GM18873 (cell line): ENCODE measurements around the gene EMX1.

ENCODE experiments used
- ATAC-seq: cut with Tn5 transposase; IDR thresholded peaks from one replicate; pipeline ENCODE4 v1.9.1; 2021; ENCODE audit warnings: mild to moderate bottlenecking, moderate library complexity, moderate number of reproducible peaks; ENCODE audit not compliant: unreplicated experiment, low FRiP score

Gene EMX1

DNA sequence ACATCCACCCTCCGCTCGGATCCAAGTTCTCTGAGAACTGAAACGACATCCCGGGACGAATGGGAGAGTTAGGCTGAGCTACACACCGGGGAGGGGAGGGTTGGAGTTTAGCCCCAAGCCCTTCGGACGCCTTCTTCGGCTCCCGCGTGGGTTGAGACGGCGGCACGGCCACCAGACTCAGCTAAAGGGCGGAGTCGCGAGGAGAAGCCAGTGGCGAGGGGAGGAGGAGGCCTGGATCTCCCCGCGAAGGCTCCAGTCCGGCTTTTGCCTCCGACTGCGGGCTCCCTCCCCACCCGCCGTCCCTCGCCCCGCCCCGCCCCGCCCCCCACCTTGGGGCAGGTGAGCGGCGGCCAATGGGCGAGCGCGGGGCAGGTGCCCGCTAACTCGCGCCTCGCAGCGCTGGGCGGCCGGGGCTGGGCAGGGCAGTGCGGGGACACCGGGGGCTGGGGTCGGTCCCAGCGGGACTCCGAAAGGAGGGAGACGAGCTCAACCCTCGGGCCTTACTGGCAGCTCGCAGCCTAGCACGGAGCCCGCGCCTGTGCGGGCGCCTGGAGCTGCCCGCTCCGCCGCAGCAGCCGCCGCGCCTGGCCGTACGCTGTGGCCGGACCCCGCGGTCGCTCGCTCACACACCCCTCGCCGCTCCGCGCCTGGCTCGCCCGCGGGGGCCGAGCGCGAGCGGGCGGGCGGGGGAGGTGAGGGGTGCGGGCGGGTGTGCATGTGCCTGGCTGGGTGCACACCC lies at the start of gene EMX1:
Gene EMX1, plus strand, starts transcription at position 382 of the 739 bp plus-strand sequence. Its CDS starts 334 bp downstream, at position 716.
- no peak for ATAC-seq

DNA sequence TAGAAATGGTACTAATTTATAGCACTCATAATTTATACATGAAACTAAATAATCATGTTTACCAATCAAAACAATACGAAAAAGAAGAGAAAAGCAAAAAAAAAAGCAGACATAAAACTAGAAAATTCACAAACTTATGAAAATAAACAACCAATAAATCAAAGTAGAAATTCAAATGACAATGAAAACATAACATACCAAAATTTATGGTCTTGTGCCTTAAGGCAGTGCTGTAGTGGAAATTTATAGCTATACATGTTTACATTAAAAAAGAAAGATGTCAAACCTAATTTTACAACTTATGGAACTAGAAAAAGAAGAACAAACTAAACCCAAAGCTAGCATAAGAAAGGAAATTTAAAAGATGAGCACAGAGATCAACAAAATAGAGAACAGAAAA lies 46.3 kb upstream of the EMX1 start:
- no peak for ATAC-seq

DNA sequence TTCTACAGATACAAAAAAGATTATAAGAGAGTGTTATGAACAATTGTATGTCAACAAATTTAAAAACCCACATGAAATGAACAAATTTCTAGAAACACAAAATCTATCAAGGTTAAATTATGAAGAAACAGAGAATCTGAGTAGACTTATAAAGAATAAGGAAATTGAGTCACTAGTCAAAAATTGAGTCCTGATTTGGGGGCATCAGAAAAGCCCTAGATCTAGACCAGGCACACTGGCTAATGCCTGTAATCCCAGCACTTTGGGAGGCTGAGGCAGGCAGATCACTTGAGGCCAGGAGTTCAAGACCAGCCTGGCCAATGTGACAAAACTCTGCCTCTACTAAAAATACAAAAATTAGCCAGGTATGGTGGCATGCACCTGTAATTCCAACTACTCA lies 45.4 kb upstream of the EMX1 start:
- no peak for ATAC-seq

DNA sequence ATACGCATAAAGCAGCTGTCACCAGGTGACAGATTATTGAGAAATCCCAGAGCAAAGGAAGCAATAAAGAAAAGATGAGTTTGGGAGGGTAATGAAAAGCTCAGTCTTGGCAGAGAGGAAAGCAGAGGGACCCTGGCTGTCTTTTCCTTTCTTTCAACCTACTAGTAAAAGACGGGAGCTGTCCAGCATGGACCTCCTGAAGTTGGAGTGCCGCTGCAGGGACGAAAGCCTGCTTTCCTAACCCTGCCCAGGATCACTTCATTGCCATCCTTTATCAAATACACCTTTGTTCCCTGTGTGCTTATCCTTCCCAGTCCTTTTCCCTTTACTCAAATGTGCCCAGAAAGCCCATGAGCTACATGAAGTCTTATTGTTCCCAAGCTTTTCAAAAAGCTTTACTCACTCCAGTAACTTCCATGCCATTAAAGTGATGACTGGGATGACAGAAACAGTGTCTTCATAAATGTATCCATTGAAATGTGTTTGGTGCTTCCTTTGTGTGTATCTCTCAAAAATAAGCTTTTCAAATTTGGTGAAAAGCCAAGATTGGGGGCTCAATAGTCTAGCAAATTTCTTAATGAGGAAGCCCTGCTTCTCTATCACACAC lies 33.9 kb upstream of the EMX1 start:
- ATAC-seq, result no peak

DNA sequence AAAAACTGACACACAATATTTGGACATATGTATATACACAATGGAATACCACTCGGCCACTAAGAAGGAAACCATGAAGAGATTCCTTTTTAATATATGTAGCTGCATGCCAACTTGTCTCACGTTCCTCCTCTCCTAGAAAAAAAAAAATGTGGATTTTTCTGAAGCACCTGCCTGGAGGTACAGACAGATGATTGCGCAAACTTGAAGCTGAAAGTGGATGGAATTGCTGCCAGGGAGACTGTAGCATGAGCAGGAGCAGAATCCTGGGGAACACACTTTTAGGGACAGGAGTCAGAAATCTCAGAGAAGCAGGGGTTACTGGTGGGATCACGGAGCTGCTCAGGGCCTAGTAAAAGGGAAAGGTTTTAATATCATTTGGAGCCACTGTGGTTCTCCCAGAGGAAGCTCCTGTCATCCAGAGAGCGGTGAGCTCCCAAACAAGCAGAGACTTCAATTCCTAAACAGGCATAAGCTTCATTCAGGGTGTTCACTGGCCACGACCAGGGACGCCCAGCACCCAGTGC lies 30.8 kb upstream of the EMX1 start:
- no peak for ATAC-seq

DNA sequence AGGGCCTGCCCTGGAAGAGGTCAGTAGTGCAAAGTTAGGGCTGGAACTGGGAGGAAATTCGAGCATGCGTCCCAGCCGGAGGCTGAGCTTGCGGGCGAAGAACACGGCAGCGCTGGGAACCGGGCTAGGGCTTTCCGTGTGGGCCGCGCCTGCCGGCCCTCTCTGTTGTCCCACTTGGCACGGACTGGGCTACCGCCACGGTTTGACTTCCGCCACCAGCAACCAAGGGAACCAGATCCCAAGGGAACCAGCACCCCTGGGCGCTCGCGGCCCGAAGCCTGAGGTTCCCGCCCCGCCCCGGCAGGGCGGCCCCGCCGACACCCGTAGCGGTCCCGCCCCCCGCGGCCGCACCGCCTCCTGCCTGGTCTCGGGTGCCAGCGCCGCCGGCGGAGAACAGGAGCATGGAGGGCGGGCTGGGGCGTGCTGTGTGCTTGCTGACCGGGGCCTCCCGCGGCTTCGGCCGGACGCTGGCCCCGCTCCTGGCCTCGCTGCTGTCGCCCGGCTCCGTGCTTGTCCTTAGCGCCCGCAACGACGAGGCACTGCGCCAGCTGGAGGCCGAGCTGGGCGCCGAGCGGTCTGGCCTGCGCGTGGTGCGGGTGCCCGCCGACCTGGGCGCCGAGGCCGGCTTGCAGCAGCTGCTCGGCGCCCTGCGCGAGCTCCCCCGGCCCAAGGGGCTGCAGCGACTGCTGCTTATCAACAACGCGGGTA lies 30.1 kb upstream of the EMX1 start, which contains the start of gene SPR:
Gene SPR, plus strand, starts transcription at position 377 of the 708 bp plus-strand sequence. Its CDS starts 25 bp downstream, at position 402.
- peak; percentile 63 for ATAC-seq

DNA sequence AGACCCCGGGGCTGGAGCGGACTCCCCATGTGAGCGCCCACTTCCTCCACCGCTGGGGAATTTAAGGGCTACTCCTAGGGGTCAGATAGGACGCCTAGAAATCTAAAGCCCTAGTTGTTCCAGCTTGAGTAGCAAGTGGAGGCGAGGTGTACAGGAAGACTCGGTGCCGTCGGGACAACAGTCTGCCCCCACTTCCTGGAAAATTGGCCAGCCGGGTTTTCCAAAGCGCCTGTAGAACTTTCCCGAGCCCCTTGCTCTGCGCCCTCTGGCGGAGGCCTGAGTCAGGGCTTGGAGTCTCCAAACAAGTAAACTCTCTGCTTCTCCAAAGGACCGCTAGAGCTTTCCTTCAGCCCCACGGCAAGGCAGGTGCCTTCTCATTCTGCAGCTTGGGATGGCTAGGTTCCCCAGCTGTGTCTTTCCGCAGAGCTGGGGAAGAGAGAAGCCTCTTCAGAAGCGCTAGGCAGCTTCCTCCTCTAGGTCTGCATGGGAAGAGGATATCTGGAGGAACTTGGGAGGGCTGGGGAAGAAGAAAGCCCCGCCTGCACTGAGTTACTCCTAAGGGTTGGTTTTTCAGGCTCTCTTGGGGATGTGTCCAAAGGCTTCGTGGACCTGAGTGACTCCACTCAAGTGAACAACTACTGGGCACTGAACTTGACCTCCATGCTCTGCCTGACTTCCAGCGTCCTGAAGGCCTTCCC lies 29.4 kb upstream of the EMX1 start:
- ATAC-seq, result peak; percentile 21

DNA sequence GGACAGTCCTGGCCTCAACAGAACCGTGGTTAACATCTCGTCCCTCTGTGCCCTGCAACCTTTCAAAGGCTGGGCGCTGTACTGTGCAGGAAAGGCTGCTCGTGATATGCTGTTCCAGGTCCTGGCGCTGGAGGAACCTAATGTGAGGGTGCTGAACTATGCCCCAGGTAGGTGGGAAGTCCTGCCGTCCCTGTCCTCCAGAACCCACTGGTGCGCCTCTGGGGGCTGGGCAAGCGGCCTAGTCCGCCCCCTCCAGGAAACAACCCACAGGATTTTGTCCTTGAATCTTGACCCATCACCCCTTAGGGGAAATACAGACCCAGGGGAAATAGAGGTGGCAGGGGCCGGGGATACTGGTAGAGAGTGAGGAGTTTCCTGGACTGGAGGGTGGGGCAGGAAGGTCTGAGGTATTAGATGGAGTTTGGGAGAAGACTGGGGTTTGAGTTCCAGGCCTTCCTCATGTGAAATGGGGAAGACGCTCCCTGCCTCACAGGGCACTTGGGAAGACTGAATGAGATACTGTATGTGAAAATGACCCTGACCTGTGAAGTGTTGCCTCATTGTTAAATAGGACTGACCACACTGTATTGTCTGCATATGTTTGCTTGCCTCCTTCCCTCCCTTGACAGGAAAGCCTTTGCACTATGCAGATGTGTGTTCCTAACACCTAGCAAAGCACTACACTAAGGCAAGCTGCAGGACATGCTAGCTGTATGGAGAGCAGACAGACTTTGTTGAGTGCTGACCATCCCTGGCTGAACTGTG lies 28.7 kb upstream of the EMX1 start:
- ATAC-seq, result no peak

DNA sequence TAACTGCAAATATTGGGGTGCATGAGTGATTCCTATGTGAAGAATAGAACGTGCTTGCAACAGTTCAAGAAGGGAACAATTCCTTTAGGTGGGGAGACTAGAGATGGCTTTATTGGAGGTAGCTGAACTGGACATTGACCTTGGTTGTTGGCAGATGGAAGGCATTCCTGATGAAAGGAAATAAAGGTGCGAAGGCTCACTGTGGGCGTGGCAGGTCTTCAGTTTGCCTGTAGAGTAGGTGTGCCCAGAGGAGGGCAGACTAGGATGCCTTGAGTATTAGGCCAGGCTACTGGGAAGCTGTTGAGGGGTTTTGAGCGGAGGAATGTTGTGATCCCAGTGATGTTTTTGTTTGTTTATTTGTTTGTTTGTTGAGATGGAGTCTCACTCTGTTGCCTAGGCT lies 27.3 kb upstream of the EMX1 start:
- ATAC-seq, result no peak

DNA sequence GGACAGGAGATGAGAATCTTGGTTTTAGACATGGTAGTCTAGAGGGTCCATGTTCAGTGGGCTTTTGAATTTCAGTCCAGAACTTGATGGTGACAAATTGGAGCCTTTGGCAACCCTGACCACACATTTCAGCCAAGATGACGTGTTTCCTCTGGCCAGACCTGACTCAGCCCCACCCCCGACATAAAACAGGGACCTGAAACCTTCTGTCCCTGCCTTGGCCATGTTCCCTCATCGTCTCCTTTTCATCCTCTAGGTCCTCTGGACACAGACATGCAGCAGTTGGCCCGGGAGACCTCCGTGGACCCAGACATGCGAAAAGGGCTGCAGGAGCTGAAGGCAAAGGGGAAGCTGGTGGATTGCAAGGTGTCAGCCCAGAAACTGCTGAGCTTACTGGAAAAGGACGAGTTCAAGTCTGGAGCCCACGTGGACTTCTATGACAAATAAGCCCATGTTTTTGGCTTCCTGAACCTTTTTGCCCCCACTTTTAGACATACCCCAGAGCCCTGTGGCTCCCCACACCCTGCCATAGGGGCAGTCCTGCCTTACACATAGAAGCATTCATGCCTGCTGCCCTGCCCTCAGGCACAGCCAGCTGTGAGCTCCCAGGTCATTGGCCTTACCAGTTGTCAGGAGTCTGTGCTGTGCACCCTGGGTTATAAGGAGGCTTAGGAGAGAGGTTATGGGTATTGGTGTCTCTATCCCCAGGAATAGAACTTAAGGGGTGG lies 26.1 kb upstream of the EMX1 start:
- ATAC-seq, result no peak

DNA sequence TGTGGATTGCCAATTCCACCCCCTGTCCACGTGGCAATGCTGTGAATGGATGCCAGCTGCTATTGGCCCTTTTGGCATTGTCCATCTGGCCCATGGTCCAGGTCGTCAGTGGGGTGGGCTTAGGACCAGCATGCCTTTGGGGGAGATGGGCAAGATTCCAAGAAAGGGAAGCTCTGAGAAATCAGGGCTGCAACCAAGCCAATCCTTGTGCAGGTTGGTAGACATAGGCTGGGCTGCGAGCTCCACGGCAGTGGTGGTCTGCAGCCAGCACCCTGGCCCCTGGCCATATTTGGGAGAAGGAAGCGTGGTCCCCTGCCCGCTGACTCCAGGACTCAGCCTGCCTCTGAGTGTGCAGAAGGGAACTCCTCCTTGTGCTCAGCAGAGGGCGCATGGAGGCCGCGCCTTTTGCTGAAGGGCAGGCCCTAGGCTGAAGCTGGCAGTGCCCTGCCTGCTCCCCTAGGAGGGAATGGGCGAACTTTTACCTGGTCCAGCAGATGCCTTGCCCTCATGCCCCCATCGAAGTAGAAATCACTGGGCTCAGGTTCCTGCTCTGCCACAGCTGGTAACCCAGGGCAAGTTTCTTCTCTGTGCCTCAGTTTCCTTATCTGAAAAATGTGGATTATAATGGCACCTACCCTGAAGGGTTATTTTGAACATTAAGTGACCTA lies 24.7 kb upstream of the EMX1 start:
- peak; percentile 54 for ATAC-seq

DNA sequence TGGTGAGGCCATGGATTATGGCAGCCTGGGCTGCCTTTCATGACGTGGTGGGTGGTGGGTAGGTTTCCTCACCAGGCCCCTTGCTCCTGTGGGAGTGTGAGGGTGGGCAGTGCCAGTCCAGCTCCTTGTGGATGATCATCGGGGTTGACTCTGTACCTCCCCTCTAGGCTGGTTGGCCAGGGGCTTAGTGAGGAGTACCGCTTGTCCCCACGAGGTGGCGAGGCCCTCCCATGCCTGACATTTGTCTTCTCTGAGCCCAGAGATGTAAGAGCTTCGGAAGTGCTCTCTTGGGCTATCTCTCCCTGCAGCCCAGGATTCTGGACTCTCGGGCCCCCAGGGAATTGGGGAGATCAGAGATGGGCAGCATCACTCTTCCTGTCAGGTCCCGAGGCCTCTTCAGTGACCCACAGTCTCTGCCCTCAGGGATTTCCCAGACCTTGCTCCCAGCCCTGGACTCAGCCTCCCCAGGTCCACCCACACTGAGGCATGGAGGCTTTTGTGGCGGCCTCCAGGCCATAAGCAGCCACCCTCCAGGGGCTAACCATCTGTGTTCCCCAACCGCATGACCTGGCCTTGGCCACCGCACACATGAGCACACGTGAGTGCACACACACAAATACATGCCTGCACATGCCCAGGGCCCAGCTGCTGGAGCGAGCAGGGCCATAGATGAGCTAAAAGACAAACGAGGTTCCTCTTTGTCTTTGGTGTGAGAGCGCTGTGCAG lies 23.6 kb upstream of the EMX1 start:
- ATAC-seq, result peak; percentile 53

DNA sequence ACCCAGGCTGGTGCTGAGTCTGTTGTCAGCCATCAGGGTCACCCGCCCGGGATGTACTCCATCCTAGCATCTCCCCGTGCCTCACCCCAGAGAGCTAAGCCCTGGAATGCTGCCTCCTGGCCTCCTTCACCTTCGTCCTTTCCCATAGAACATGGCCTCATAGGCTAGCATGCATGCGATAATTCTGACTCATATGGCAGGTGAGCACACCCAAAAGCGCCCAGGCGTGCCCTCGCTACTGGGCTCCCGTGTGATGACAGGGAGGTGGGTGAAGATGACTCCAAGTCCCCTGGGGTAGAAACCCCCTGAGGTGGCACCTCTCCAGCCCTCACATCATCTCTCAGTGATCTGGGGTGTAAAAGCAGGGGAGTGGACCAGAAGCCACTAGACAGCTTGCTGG lies 22.8 kb upstream of the EMX1 start:
- ATAC-seq, result no peak

DNA sequence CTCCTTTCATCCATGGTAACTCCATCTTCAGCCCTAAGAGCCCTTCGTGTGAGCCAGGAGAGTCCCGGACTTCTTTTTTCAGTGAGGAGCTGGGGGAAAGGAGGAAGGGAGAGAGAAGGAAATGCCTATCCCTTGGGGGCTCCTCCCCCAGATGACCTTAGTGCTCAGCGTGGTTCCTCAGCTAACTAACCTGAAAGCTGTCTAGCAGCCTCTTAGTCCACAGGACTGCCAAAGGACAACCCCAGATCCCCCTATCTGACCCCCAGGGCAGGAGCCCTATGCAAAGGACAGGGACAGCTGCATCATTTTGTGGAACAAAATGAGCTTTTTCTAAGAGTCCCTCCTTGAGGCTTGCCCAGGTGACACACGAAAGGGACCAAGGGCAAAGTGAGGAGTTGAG lies 22.2 kb upstream of the EMX1 start:
- ATAC-seq, result no peak

DNA sequence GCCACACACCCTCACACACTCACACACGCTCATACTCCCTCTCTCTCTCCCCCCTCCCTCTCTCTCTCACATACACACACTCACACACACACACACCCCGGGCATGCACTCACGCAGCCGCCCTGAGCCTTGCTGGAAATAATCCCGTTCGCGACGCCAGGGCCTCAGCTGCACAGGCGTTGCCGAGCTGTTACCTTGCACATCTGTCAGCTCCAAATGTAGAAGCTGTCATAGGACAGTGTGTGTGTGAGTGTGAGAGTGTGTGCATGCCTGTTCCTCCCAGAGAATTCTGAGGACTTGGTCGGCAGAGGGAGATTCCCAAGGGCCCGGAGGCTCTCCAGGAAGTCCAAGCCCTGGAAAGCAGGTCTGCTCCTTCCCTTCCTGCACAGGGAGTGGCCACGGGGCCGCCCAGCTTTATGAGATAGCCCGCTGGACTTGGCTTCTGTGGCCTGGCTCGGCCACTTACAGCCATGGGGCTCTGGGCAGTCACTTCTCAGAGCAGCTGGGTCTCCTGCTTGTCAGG lies 21.5 kb upstream of the EMX1 start:
- no peak for ATAC-seq

DNA sequence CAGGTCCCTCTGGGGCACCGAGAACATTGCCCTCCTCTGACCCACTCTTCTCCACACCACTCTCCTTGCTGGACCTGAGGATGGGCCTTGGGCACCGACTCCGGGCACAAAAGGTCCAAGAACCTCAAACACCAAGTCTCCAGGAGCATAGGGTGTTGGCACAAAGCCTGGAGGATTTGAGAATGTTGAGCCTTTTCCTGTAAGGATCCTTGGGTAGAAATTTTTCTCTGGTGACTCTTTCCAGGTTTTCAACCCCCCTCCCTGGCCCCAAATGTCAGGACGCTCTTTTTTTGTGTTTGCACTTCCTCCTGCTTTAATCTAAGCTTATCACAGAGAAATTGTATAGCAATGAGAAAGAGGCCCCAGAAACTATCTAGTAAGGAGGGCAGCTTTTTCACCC lies 20.9 kb upstream of the EMX1 start:
- ATAC-seq, result no peak

DNA sequence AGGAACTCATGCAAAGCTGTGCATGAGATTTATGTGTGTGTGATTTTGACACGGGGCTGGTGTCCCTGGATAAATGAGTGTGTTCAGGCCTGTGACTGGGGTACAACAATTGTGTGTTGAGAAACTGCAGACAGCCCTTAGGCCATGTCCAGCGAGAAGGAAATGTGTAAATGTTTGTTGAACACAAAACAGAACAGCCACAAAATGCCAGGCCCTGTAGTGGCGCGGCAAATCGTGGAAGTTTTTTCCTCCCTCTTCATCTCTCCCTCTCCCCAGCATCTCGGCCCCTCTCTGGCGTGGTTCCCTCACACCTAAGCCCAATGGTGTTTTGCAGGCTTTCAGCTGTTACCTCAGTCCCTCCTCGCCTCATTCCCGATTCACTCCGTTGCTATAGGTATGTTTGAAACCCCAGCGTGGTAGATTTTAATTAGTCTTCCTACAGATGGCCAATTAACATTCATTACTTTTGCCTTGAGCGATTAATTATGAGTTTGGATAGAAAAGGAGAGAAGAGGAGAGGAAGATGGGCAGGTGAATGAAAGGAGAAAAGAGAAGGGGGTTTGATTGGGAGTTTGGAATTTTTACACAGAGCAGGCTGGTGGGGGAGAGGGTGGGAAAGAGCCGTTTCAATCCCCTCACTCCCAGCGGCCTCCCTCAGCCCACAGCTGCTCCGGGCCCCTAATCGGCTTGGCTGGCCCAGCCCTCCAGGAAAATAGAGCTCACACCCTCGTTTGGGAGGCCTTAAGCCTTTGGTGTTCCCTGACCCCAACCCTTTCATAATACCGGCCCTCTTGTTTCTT lies 19.3 kb upstream of the EMX1 start:
- ATAC-seq, result no peak
